IMR-90 (cell line): ENCODE results near the gene DIAPH2. TPM values are rescaled to one million over a fixed set of nuclear protein-coding genes. Genes with fewer than 3 reads are reported as not detected.

Experiments used
- ATAC-seq: fragments of 200-7000 bp; cut with Tn5 transposase; 2 replicates; pipeline ENCODE4 v1.9.1; 2020; ENCODE audit warnings: low read depth, mild to moderate bottlenecking, moderate library complexity
- BruUV-seq: library from RNA; stranded (reverse); fragments of 400-500 nt; replicated peaks from 2 replicates; lab custom pipeline; 2021; lab: Mats Ljungman, UMichigan
- CTCF ChIA-PET: fragments of 300-600 bp; formaldehyde crosslinking; extraction: SDS; loops from one replicate; lab custom pipeline; 2021; ENCODE audit warnings: antibody characterized with exemption; lab: Yijun Ruan, JAX
- POLR2A ChIA-PET: fragments of 300-600 bp; sonication (Branson Sonifier 250); formaldehyde crosslinking; loops from one replicate; lab custom pipeline; 2022; ENCODE audit warnings: antibody characterized with exemption; ENCODE audit not compliant: unreplicated experiment; lab: Charles Lee
- DNase-seq: peaks from one replicate; pipeline ENCODE4 v3.0.0; 2013
- H2AFZ ChIP-seq: replicated peaks from 2 replicates; pipeline ENCODE3; 2013; ENCODE audit warnings: low read length, mild to moderate bottlenecking; ENCODE audit not compliant: poor library complexity
- H2AK5ac ChIP-seq: 2 replicates; pipeline ENCODE4 v1.6.1; 2013; ENCODE audit warnings: low read depth, low read length, inconsistent platforms
- H2AK9ac ChIP-seq: replicated peaks from 2 replicates; pipeline ENCODE3; 2013; ENCODE audit warnings: mild to moderate bottlenecking, low read depth, low read length, moderate library complexity; ENCODE audit not compliant: poor library complexity
- H2BK120ac ChIP-seq: 2 replicates; pipeline ENCODE4 v1.6.1; 2013; ENCODE audit warnings: low read depth, low read length, inconsistent platforms
- H2BK15ac ChIP-seq: 3 replicates; pipeline ENCODE4 v1.6.1; 2013; ENCODE audit warnings: low read depth, low read length, inconsistent platforms
- H2BK20ac ChIP-seq: 2 replicates; pipeline ENCODE4 v1.6.1; 2013; ENCODE audit warnings: low read depth, mild to moderate bottlenecking, inconsistent platforms, low read length, moderate library complexity
- H2BK5ac ChIP-seq: 2 replicates; pipeline ENCODE4 v1.6.1; 2013; ENCODE audit warnings: mild to moderate bottlenecking, low read depth, low read length, inconsistent platforms; ENCODE audit not compliant: poor library complexity, severe bottlenecking
- H3K14ac ChIP-seq: replicated peaks from 2 replicates; pipeline ENCODE4 v1.6.1; 2013; ENCODE audit warnings: low read depth, low read length, inconsistent platforms
- H3K18ac ChIP-seq: 2 replicates; pipeline ENCODE4 v1.6.1; 2013; ENCODE audit warnings: low read depth, low read length, control low read depth
- H3K23ac ChIP-seq: 2 replicates; pipeline ENCODE4 v1.6.1; 2013; ENCODE audit warnings: low read depth, low read length, inconsistent platforms
- H3K27ac ChIP-seq: 2 replicates; pipeline ENCODE4 v1.5.1; 2013; ENCODE audit warnings: mild to moderate bottlenecking, control low read depth, low read length; ENCODE audit not compliant: insufficient read depth
- H3K27me3 ChIP-seq: 2 replicates; pipeline ENCODE4 v1.6.1; 2013; ENCODE audit warnings: low read length; ENCODE audit not compliant: control insufficient read depth, insufficient read depth
- H3K36me3 ChIP-seq: 2 replicates; pipeline ENCODE4 v1.6.1; 2013; ENCODE audit warnings: low read length, mixed read lengths; ENCODE audit not compliant: control insufficient read depth, insufficient read depth
- H3K4ac ChIP-seq: 2 replicates; pipeline ENCODE4 v1.6.1; 2013; ENCODE audit warnings: low read depth, low read length, inconsistent platforms
- H3K4me1 ChIP-seq: 2 replicates; pipeline ENCODE4 v1.6.1; 2013; ENCODE audit warnings: low read length, mixed read lengths; ENCODE audit not compliant: control insufficient read depth, insufficient read depth
- H3K4me2 ChIP-seq: 2 replicates; pipeline ENCODE4 v1.6.1; 2013; ENCODE audit warnings: low read depth, mild to moderate bottlenecking, control low read depth, low read length, moderate library complexity
- H3K4me3 ChIP-seq: 2 replicates; pipeline ENCODE4 v1.5.1; 2013; ENCODE audit warnings: low read depth, mild to moderate bottlenecking, control low read depth, low read length, moderate library complexity; ENCODE audit not compliant: insufficient read depth
- H3K56ac ChIP-seq: 2 replicates; pipeline ENCODE4 v1.6.1; 2013; ENCODE audit warnings: low read length, inconsistent platforms; ENCODE audit not compliant: insufficient read depth; ENCODE audit errors: extremely low read depth
- H3K79me1 ChIP-seq, 2 experiments: 2 replicates each; pipeline ENCODE4 v1.6.1; 2013; ENCODE audit warnings: low read length in 2 of 2, inconsistent platforms in 1 of 2, low read depth in 1 of 2
- H3K9ac ChIP-seq: 2 replicates; pipeline ENCODE4 v1.6.1; 2013; ENCODE audit warnings: low read depth, low read length, control low read depth
- H3K9me1 ChIP-seq: 2 replicates; pipeline ENCODE4 v1.6.1; 2013; ENCODE audit warnings: low read length, inconsistent platforms; ENCODE audit not compliant: insufficient read depth
- H3K9me3 ChIP-seq: 2 replicates; pipeline ENCODE4 v1.6.1; 2013; ENCODE audit warnings: low read length; ENCODE audit not compliant: control insufficient read depth, insufficient read depth
- H4K20me1 ChIP-seq: 2 replicates; pipeline ENCODE4 v1.6.1; 2013; ENCODE audit warnings: low read length, inconsistent platforms; ENCODE audit not compliant: insufficient read depth
- H4K5ac ChIP-seq: 2 replicates; pipeline ENCODE4 v1.6.1; 2013; ENCODE audit warnings: mild to moderate bottlenecking, low read depth, low read length, control low read depth
- H4K8ac ChIP-seq, 2 experiments: 2 replicates each; pipeline ENCODE4 v1.6.1; 2013; ENCODE audit warnings: low read depth in 2 of 2, low read length in 2 of 2, control low read depth in 1 of 2, inconsistent platforms in 1 of 2
- H4K91ac ChIP-seq: 2 replicates; pipeline ENCODE4 v1.6.1; 2013; ENCODE audit warnings: low read depth, low read length, inconsistent platforms; ENCODE audit not compliant: insufficient read depth
- BHLHE40 ChIP-seq: fragments of 150-350 bp; IDR thresholded peaks from 2 replicates; pipeline ENCODE4 v1.6.1; 2016; ENCODE audit warnings: mild to moderate bottlenecking, low read depth, low read length
- CEBPB ChIP-seq: IDR thresholded peaks from 2 replicates; pipeline ENCODE4 v1.6.1; 2012; ENCODE audit warnings: low read depth, low read length, improper control_type of control experiment
- CHD1 ChIP-seq: IDR thresholded peaks from 2 replicates; pipeline ENCODE4 v1.6.1; 2012; ENCODE audit warnings: low read depth, low read length, improper control_type of control experiment
- FOS ChIP-seq: fragments of 150-350 bp; IDR thresholded peaks from 2 replicates; pipeline ENCODE4 v1.6.1; 2016; ENCODE audit warnings: low read depth, low read length
- MAFK ChIP-seq: IDR thresholded peaks from 2 replicates; pipeline ENCODE4 v1.6.1; 2012; ENCODE audit warnings: low read depth, low read length, improper control_type of control experiment
- MAZ ChIP-seq: IDR thresholded peaks from 2 replicates; pipeline ENCODE4 v1.6.1; 2012; ENCODE audit warnings: low read depth, mild to moderate bottlenecking, low read length, improper control_type of control experiment, moderate library complexity, borderline replicate concordance
- MXI1 ChIP-seq: IDR thresholded peaks from 2 replicates; pipeline ENCODE4 v1.6.1; 2012; ENCODE audit warnings: low read depth, mild to moderate bottlenecking, low read length, moderate library complexity, borderline replicate concordance
- NFE2L2 ChIP-seq: fragments of 150-350 bp; IDR thresholded peaks from 2 replicates; pipeline ENCODE4 v1.6.1; 2016; ENCODE audit warnings: low read depth, mild to moderate bottlenecking, low read length
- POLR2A ChIP-seq: IDR thresholded peaks from 2 replicates; pipeline ENCODE4 v1.6.1; 2012; ENCODE audit warnings: mild to moderate bottlenecking, low read depth, low read length
- RAD21 ChIP-seq: IDR thresholded peaks from 2 replicates; pipeline ENCODE4 v1.6.1; 2012; ENCODE audit warnings: low read length, improper control_type of control experiment
- RCOR1 ChIP-seq: IDR thresholded peaks from 2 replicates; pipeline ENCODE4 v1.6.1; 2012; ENCODE audit warnings: mild to moderate bottlenecking, low read length, improper control_type of control experiment; ENCODE audit not compliant: insufficient replicate concordance
- RFX5 ChIP-seq: IDR thresholded peaks from 2 replicates; pipeline ENCODE4 v1.8.0; 2012; ENCODE audit warnings: low read depth, mild to moderate bottlenecking, low read length, moderate library complexity
- SMC3 ChIP-seq: fragments of 150-350 bp; IDR thresholded peaks from 2 replicates; pipeline ENCODE4 v1.6.1; 2016; ENCODE audit warnings: low read depth, mild to moderate bottlenecking, antibody characterized with exemption, low read length, moderate library complexity
- WGBS, 2 experiments: methylation state at CpG; one replicate each; pipeline versions ENCODE4 v1.1.5 to v1.1.7; 2013; ENCODE audit warnings: missing lambda C conversion rate in 2 of 2; ENCODE audit not compliant: insufficient read length in 1 of 2; ENCODE audit errors: extremely low coverage in 2 of 2; 5-methylcytosine and 5-hydroxymethylcytosine counted together
- dilution Hi-C: fragments of 300-500 bp; cut with HindIII; formaldehyde crosslinking; loops from one replicate; pipeline ENCODE4 v1.14.3; 2018; ENCODE audit warnings: low sequenced_read_pairs; ENCODE audit not compliant: unreplicated experiment
- in situ Hi-C: fragments of 300-500 bp; cut with MboI; formaldehyde crosslinking; loops from 3 replicates; pipeline ENCODE4 v1.14.3; 2019; ENCODE audit warnings: low sequenced_read_pairs, inconsistent platforms, mixed read lengths
- intact Hi-C: fragments of 100-400 bp; cut with micrococcal nuclease; formaldehyde crosslinking; loops from 2 replicates; pipeline ENCODE4 v1.10.0; 2022
- polyA plus RNA-seq, 3 experiments: library from polyadenylated mRNA; depleted of rRNA; stranded (reverse); fragments of >200 nt; gene quantifications; 2 replicates each; pipeline ENCODE4 v1.2.3, GENCODE V29; 2012; ENCODE audit warnings: low replicate concordance in 1 of 3
- total RNA-seq: library from RNA; depleted of rRNA; stranded (reverse); fragments of >200 nt; gene quantifications from 2 replicates; pipeline ENCODE4 v1.2.3, GENCODE V29; 2012
- TF ChIP-seq, protein P1 (sequence below): conservative IDR thresholded peaks from 2 replicates; pipeline ENCODE4 v1.5.1; 2012; ENCODE audit warnings: mild to moderate bottlenecking, low read depth, low read length, improper control_type of control experiment
- TF ChIP-seq, protein P2 (sequence below): fragments of 150-350 bp; IDR thresholded peaks from 2 replicates; pipeline ENCODE4 v1.6.1; 2016; ENCODE audit warnings: low read depth, mild to moderate bottlenecking, low read length, moderate library complexity, borderline replicate concordance
- TF ChIP-seq, protein P3 (sequence below): fragments of 150-350 bp; IDR thresholded peaks from 2 replicates; pipeline ENCODE4 v1.6.1; 2017; ENCODE audit warnings: mild to moderate bottlenecking, antibody characterized with exemption, low read length, low read depth

The DIAPH2 gene
- total and polyA plus RNA-seq, 2 of the 4 experiments (the other 2 are of a cell fraction), result 3.6 to 19.9 TPM

DNA sequence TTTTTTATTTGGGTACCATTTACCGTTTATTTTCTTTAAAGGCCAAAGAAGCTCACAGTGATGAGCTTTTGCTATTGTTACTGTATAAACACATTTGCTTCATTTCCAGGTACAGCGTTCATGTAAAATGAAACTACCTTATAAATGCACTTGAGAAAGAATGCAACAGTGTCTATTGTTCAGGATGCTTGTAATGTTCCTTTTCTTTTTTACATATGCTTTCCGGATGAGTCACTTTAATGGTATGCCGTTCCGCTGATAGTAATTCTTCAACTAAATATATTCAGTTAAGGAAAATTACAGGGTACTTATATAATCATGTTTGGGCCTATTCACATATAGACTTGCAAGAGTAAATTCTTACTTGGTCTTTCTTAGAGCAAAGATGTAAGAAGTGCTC, 554.0 kb downstream of the DIAPH2 start:
- Histone ChIP-seq H2BK15ac (no peak overlapping the region), H3K4me2 (no peak overlapping the region), H2AFZ (no peak overlapping the region), H3K18ac (no peak overlapping the region), H4K20me1 (no peaks in the 10 kb centered on the region), H2BK120ac (no peak overlapping the region), H3K27me3 (no peaks in the 10 kb centered on the region), H3K9me3 (no peaks in the 10 kb centered on the region), H3K9me1 (no peaks in the 10 kb centered on the region), H3K79me1 (no peaks in the 10 kb centered on the region), H2AK5ac (no peak overlapping the region), H3K4me3 (no peak overlapping the region), H3K56ac (no peak overlapping the region), H3K23ac (no peak overlapping the region), H3K27ac (no peak overlapping the region), H3K4me1 (no peaks in the 10 kb centered on the region), H3K36me3 (no peaks in the 10 kb centered on the region), H3K9ac (no peak overlapping the region), H4K91ac (no peak overlapping the region), H4K5ac (no peak overlapping the region), H4K8ac (no peak overlapping the region), H3K4ac (no peak overlapping the region), H2BK20ac (no peak overlapping the region), H3K14ac (no peak overlapping the region), H2BK5ac (no peak overlapping the region), H2AK9ac (no peak overlapping the region)
- BruUV-seq, result no TSS peak
- dilution Hi-C loops (no loop called here), in situ Hi-C loops (no loop called here), intact Hi-C loops (no loop called here)
- WGBS, 2 experiments, result no CpG with 5 or more reads among the region's 5 CpGs
- TF ChIP-seq, protein P1, sequence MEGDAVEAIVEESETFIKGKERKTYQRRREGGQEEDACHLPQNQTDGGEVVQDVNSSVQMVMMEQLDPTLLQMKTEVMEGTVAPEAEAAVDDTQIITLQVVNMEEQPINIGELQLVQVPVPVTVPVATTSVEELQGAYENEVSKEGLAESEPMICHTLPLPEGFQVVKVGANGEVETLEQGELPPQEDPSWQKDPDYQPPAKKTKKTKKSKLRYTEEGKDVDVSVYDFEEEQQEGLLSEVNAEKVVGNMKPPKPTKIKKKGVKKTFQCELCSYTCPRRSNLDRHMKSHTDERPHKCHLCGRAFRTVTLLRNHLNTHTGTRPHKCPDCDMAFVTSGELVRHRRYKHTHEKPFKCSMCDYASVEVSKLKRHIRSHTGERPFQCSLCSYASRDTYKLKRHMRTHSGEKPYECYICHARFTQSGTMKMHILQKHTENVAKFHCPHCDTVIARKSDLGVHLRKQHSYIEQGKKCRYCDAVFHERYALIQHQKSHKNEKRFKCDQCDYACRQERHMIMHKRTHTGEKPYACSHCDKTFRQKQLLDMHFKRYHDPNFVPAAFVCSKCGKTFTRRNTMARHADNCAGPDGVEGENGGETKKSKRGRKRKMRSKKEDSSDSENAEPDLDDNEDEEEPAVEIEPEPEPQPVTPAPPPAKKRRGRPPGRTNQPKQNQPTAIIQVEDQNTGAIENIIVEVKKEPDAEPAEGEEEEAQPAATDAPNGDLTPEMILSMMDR, result no peak
- TF ChIP-seq RFX5, result no peak
- no peak for TF ChIP-seq MAFK
- no peak for TF ChIP-seq BHLHE40
- TF ChIP-seq RCOR1, result no peak
- no peak for TF ChIP-seq MAZ
- TF ChIP-seq, protein P2, sequence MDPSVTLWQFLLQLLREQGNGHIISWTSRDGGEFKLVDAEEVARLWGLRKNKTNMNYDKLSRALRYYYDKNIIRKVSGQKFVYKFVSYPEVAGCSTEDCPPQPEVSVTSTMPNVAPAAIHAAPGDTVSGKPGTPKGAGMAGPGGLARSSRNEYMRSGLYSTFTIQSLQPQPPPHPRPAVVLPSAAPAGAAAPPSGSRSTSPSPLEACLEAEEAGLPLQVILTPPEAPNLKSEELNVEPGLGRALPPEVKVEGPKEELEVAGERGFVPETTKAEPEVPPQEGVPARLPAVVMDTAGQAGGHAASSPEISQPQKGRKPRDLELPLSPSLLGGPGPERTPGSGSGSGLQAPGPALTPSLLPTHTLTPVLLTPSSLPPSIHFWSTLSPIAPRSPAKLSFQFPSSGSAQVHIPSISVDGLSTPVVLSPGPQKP, result no peak
- no peak for TF ChIP-seq CHD1
- TF ChIP-seq POLR2A, result no peak
- no peak for TF ChIP-seq CEBPB
- TF ChIP-seq SMC3, result no peak
- TF ChIP-seq RAD21, result no peak
- TF ChIP-seq NFE2L2, result no peak
- TF ChIP-seq, protein P3, sequence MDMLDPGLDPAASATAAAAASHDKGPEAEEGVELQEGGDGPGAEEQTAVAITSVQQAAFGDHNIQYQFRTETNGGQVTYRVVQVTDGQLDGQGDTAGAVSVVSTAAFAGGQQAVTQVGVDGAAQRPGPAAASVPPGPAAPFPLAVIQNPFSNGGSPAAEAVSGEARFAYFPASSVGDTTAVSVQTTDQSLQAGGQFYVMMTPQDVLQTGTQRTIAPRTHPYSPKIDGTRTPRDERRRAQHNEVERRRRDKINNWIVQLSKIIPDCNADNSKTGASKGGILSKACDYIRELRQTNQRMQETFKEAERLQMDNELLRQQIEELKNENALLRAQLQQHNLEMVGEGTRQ, result no peak
- no peak for TF ChIP-seq MXI1
- TF ChIP-seq FOS, result no peak; the same call in 1 of the 2 replicates
- CTCF ChIA-PET, result no interaction called here
- no peak for ATAC-seq
- peak; percentile 55 for DNase-seq
- POLR2A ChIA-PET, result no interaction called here
